Stromal cell of bone marrow (primary cell): ENCODE data around the gene BMP8A.
"Not testable (repeated sequence)": the region's sequence is repeated elsewhere in the genome, so short reads cannot be mapped to it uniquely, and the experiment has no call there.

ENCODE experiments used
- DNase-seq: peaks from one replicate; pipeline ENCODE4 v3.0.0-alpha.2; 2012; ENCODE audit warnings: low read depth

Gene BMP8A

DNA sequence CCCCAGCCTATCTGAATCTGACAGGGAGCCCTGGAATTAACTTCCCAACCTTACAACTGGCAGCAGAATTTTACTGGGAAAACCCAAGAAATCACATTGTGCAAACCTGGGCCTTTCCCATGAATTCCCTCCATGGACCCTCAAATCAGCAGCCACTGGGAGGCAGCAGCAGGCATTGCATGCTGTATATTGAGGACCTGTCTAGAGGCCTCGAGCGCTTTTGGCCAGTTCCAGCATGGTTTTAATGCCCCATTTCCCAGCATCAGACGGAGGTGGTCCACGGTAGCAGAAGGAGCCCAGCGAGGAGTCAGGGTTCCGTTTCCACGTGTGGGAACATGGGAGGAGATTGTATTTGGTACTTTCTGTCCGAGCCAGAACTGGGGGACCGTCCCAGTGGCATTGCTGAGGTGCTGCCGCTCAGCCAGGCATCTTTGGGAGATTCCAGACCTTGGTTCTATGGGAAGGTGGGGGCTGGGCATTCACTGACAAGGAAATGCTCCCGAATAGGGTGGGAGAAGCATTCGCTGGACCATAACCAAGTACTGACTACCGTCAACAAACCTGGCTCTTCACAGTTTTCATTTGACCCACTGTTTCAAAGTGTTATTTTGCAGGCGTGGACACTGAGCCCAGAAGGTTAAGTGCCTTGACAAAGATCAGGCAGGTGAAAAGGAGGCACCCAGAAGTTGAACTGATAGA lies 15.9 kb downstream of the BMP8A start:
- no peak for DNase-seq

DNA sequence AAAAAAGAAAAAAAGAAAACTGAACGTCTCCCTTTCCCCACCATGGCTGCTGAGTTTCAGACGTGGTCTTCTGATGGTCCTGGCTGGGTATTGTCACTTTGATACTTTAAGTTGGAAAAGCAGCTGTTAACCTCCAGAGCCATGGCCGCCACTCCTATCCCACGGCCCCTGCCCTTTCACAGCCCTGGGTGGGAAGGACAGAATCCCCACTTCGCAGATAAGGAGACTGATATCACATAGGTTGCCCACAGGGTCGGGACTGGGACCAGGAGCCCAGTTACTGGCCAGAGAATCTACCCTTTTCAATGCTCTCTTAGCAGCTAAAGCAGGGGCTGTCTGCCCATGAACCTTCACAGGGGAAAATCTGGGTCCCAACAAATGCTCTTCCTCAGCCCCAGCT lies 16.8 kb downstream of the BMP8A start:
- DNase-seq, result no peak

DNA sequence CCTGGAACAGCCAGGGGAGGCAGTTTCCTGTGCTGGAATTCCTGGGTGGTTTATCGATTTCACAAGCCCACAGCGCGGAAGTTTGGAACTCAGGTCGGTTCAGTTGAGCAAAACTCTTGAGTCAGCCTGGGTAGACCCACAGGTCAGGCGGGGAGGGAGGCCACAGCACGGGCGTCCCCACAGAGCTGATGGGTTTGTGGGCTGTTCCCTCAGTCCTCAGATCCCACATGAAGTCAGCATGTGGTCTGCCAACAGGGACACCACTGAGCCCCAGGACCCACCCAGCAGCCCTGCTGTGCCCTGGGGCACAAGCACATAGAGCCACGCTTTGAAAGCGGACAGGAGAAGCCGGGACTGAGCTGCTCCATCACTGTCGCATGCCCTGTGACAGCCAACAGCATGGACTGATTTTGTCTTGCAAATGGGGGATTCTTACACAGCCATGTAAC lies 17.4 kb downstream of the BMP8A start:
- peak; percentile 47 for DNase-seq

DNA sequence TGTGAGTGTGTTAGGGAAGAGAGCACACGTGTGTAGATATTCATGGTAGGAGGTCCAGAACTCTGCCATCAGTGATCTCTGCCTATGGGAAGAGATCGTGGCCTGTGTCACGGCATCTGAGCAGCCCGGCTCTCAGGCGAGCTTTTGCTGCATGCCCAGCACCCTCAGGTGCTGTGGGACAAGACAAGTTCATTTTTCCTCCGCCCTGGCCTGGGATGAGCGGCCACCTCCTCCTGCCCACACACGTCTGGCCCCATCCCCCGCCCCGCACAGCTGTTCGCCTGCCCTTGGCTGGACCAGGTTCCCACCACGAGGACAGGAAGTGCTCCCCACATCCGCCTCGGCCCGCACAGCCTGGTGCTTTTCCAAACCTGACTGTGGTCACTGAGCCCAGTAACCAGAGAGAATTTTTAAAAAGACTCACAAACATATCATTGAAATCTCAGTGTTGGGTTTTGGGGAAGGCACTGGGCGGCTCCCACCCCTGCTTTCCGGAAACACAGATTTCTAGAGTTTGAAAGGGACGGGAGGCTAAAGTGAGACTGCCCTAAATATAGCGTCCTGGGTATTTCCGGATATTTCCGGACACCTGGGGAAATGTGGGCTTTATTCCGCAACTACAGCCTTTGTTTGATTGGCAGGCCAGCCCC lies 18.0 kb downstream of the BMP8A start:
- no peak for DNase-seq

DNA sequence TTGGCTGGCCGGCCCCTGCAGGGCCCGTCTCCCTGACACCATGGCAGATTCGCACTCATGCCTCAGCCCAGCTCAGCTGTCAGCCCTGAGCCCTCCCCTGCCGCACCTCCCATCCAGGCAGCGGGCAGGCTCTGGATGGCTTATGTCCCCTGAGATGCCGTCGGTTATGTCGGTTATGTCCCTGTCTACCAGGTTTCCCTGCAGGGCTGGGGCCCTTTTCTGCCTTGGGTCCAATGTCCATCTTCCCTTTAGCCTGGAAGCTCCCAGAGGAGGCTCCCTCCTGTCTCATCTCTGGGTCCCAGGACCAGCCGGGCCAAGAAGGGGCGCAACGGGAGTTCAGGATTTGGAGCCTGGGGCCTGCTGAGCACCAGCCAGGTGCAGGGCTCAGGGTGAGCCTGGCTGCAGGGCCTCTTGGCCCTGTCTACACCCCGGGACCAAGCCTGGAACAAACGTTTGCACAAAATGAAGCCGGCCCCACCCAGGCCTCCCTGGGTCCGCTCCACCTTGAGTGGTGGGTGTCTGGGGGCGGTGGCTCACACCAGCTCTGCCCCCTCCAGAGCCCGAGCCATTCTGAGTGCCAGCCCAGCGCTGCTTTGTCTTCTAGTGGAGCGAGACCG lies 19.2 kb downstream of the BMP8A start:
- not testable (repeated sequence) for DNase-seq

DNA sequence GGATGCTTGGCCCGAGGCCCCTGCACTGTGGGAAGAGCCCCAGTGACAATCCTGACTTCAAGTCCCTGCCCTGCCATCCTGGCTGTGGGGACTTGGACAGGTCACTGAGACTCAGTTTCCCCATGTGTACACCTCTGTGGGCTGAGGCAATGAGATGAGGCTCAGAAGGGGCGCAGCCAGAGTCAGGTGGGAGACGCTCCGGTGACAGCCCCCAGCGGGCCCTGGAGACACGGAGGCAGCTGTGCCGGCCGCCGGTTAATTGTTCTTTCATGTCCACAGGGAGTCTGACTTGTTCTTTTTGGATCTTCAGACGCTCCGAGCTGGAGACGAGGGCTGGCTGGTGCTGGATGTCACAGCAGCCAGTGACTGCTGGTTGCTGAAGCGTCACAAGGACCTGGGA lies 20.0 kb downstream of the BMP8A start:
- not testable (repeated sequence) for DNase-seq

DNA sequence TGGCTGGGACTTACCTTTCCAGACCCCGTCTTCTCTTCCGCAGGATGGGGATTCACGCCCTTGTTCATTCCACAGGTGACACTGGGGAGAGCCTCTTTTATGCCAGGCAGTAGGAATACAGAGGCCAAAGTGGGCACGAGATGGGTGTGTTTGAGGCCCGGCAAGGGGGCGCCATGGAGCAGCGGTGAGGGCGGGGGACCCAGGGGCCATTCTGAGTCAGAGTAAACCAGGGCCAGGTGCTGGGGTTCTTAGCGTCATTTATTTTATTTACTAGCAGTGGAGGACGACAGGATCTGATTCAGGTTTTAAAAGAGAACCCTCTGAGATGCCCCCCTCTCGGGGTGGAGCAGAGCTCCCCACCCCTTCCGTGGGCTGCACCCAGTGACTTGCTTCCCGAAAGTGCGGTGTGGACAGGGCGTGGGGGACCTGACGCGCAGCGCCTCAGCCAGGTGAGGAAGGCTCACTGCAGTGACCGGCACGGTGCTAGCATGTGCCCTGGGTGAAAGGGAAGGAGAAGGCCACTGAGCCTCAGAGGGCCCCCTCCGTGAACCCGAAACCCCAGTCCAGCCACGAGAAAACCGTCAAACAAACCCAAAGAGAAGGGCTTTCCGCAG lies 20.9 kb downstream of the BMP8A start:
- DNase-seq, result not testable (repeated sequence)

DNA sequence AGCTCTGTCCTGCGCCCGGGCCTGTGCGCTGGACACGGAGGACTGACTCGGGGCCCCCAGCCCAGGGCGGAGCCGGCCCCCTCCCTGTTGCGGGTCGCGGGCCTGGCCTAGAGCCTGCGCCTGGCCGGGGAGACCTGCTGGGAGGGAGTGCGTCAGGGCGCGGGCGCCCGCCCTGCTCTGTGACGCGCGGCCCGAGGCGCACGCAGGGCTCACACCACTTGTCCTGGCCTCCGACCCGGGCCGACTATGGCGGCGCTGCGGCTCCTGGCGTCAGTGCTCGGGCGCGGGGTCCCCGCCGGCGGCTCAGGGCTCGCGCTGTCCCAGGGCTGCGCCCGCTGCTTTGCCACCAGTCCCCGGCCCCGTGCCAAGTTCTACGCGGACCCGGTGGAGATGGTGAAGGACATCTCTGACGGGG lies 23.3 kb downstream of the BMP8A start:
- DNase-seq, result not testable (repeated sequence)

DNA sequence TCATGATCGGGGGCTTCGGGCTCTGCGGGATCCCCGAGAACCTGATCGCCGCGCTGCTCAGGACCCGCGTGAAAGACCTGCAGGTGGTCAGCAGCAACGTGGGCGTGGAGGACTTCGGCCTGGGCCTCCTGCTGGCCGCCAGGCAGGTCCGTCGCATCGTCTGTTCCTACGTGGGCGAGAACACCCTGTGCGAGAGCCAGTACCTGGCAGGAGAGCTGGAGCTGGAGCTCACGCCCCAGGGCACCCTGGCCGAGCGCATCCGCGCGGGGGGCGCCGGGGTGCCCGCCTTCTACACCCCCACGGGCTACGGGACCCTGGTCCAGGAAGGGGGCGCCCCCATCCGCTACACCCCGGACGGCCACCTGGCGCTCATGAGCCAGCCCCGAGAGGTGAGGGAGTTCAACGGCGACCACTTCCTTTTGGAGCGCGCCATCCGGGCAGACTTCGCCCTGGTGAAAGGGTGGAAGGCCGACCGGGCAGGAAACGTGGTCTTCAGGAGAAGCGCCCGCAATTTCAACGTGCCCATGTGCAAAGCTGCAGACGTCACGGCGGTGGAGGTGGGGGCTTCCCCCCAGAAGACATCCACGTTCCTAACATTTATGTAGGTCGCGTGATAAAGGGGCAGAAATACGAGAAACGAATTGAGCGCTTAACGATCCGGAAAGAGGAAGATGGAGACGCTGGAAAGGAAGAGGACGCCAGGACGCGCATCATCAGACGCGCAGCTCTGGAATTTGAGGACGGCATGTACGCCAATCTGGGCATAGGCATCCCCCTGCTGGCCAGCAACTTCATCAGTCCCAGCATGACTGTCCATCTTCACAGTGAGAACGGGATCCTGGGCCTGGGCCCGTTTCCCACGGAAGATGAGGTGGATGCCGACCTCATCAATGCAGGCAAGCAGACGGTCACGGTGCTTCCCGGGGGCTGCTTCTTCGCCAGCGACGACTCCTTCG lies 24.0 kb downstream of the BMP8A start:
- not testable (repeated sequence) for DNase-seq

DNA sequence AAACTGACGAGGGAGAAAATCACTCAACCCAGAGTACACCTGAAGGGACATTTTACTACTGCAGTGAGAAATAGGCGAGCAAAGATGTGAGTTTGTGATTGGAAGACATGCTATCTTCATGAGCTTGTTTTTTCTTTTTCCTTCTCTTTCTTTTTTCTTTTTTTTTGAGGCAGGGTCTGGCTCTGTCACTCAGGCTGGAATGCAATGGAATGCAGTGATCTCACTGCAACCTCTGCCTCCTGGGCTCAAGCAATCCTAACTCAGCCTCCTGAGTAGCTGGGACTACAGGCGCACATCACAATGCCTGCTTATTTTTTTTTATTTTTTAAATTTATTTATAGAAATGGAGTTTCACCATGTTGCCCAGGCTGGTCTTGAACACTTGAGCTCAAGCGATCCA lies 25.4 kb downstream of the BMP8A start:
- not testable (repeated sequence) for DNase-seq

DNA sequence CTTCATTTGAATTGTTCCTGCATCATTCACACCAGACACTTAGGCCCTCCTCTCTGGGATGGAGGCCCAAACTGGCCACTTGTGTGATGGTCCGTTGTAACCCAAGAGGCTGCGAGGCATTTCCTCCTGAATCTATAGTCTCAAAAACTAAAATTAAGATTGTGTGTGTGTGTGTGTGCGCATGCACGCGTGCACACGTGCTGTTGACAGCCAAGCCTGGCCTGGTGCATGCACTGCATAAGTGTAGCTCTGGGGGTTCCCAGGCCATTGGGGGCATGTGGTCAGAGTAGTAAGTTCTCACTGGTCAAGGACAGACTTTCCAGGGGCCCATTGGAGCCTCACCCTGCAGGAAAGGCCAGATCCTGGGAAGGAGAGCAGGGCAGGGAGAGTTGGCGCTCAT lies 26.5 kb downstream of the BMP8A start:
- not testable (repeated sequence) for DNase-seq

DNA sequence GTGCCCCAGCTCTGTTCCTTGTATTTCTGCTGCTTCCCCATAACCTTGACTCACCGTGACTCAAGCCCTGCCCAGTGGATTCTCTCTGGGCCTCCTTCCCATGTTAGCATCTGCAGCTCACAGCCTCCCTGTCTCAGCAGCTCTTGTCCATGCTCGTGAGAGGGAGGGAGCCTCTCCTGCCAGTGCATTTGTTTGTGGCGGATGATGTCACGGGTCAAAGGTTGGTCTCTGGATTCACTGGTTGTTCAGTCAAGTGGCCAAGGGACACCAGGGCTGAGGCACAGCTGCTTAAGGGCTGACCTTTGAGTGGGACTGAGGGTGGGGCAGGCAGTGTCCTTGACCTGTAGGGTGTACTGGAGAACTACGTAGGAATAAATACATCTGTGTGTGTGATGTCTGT lies 27.9 kb downstream of the BMP8A start:
- not testable (repeated sequence) for DNase-seq

DNA sequence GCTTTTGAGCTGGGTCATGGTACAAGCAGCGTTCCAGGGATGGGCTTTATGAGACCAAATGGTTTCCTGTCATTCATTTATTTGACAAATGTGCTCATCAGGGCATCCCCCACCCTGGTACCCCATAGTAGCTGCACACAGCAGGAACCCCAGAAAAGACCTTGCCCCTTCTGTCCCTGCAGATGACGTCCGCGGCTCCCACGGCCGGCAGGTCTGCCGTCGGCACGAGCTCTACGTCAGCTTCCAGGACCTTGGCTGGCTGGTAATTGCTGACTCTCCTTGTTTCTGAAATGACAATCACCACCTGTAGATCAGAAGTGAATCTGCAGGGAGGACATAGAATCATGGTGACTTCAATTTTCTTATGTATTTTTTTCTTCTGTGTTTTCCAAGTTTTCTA lies 30.8 kb downstream of the BMP8A start:
- not testable (repeated sequence) for DNase-seq

DNA sequence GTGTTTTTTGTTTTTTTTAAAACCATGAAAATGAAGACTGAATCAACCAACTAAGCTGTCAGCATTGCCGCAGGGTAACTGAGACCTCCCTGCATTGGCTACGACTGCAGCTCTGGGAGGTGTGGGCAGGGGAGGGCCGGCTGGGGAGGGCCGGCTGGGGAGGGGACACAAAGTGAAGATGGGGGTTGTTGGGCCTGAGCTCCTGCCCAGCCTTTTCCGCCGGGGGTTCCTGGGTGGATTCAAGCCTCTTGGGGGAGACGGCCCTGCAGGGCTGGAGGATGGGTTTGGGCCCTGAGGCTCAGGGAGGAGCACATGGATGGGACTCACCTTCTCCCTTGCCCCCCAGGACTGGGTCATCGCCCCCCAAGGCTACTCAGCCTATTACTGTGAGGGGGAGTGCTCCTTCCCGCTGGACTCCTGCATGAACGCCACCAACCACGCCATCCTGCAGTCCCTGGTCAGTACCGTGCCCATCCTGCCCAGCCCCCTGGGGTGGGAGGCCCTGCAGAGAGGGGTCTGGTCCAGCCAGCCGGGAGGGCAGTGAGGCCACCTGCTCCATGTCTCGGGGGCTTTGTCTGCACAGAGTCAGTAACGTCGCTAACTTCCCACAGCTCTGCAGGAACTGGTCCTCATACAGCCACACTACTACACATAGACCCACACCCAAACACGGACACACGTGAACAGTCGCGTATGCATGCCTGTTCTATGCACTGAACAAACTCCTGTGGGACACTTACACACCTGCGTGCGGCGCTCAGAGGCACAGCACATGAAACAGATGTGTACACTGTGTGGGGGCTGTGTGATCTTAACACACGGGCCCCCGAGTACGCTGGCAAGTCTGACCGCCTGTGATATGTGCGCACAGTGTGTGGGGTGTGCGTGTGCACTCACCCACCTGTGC lies 31.5 kb downstream of the BMP8A start:
- DNase-seq, result no peak

DNA sequence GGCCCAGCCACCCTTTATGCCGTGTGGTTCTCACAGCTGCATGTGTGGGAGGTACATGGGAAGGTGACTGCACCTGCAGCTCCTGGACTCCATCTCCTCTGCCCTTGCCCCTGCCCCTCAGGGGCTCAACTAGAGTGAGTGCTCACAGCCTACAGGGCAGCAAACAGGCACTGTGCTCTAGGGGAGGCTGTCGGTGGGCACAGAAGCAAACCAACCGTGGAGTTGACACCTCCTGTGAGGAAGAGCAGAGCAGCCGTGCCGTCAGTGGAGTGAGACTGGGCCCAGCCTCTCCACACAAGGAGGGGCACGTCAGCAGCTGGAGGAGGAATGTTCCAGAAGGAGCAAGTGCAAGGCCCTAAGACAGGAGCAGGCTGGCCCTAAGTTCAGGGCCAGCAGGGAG lies 32.7 kb downstream of the BMP8A start:
- DNase-seq, result no peak

DNA sequence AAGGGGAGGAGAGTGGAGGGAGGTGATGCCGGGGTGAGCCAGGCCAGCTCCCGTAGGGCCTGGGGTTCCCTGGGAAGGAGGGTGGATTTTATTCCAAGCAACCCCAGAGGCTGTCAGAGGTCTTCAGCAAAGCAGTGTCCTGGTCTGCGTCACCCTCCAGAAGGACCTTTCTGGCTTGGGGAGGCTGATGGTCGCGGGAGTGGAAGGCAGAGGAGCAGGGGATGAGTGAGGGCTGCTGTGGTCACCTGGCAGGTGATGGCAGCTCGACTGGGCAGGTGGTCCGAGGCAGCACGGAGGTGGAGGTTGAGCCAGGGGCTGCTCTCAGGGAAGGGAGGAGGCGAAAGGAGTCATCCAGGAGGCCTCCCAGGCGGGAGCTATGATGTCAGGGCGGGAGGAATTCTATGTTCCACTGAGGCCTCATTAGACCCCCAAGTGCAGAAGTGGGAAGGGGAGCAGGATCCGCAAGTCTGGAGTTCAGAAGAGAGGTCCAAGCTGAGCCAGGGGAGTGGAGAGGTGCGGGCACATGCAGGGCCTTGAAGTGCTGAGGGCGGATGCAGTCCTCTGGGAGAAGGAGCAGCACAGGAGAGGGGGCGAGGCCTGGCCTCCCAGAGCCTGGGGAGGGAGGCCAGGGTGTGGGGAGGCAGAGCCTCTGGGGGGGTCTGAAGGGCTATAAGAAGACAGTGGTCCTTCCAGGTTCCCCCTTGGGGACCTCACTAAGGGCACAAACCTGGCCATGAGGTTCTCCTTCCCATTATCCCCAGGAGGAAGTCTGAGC lies 33.3 kb downstream of the BMP8A start:
- DNase-seq, result no peak

DNA sequence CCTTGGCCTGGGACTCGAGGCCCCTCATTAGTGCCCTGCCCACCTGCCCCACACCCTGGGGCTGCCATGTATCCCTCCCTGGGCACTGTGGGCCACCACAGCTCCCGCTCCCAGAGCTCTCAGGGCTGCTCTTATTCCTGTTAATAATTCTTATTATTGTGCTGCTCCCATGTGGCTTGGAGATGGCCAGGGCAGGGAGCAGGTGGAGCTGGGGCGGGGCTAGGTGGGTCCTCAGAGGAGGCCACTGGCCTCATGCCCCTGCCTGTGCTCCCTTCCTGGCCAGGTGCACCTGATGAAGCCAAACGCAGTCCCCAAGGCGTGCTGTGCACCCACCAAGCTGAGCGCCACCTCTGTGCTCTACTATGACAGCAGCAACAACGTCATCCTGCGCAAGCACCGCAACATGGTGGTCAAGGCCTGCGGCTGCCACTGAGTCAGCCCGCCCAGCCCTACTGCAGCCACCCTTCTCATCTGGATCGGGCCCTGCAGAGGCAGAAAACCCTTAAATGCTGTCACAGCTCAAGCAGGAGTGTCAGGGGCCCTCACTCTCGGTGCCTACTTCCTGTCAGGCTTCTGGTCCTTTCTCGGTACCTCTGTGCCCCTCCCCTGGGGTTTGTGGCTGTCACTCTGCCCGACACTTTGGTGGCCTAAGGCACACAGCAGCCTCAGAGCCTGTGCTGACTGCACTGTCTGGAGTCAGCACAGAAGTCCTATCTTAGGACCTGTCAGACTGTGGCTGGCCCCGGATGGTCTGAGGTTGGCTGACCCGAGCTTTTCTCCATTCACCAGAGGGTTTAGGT lies 34.1 kb downstream of the BMP8A start:
- DNase-seq, result no peak

DNA sequence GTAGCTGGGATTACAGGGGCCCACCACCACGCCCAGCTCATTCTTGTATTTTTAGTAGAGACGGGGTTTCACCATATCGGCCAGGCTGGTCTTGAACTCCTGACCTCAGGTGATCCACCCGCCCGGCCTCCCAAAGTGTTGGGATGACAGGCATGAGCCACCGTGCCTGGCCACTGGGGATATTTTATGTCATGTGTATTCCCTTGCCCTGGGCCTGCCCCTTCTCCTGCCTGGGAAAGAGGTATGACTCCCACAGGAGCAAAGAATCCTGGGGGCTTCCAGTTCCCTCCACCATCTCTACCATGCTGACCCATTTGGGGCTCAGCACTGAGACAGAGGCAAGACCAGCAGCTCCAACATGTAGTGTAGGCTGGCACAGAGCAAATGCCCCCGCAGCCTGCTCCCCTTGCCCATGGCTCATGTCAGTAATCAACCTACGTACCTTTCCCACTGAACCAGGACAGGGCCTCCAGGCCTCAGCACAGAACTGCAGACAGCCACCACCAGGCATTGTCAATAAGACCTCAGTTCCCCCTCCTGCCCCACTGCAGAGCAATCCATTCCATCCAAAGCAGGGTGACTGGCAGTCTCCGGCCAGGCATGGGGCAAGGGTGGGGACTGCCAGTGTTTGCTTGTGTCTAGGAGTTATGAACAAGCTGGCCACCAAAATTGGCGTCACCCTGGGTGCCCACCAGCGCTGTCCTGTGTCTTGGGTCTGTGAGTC lies 35.2 kb downstream of the BMP8A start:
- DNase-seq, result no peak
